ENCODE data around the gene SCRT2. TPM values are rescaled to one million over a fixed set of nuclear protein-coding genes. Genes with fewer than 3 reads are reported as not detected.

Gene SCRT2
- total RNA-seq, 4 donors from 2014 or later: not detected

DNA sequence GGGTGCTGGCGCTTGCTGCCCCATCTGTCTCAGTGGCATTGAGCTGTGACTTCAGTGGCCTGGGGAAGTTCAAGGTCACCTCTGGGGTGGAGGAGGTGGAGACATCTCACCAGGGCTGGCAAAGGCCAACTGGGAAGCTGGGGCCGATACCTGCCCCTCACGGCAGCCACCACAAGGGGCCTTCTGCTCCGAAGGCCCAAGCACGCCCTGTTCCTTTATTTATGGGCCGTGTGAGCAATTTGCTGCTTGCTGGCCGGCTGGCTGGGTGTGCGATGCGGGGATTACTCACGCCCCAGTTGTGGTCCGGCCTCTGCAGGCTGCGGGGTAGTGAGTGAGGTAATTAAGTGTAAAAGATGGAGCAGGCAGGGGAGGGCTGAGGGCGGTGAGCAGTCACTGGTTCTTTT, 13.2 kb upstream of the SCRT2 start:
- no peaks in the 10 kb centered on the region for H3K9me3 ChIP-seq
- intact Hi-C loops (cut with DNase I): no loop called here
- H3K27me3 ChIP-seq: peaks cover 0 to 70% (median 3%) of the 10 kb centered on the region in 4 donors
- H3K4me1 ChIP-seq: no peaks in the 10 kb centered on the region
- no peak overlapping the region for H3K4me3 ChIP-seq
- 14% methylated on average over 12 of the region's 13 CpGs for WGBS
- H3K27ac ChIP-seq (replicated peaks in 1 of 4): no peak overlapping the region
- TF ChIP-seq, protein P1, sequence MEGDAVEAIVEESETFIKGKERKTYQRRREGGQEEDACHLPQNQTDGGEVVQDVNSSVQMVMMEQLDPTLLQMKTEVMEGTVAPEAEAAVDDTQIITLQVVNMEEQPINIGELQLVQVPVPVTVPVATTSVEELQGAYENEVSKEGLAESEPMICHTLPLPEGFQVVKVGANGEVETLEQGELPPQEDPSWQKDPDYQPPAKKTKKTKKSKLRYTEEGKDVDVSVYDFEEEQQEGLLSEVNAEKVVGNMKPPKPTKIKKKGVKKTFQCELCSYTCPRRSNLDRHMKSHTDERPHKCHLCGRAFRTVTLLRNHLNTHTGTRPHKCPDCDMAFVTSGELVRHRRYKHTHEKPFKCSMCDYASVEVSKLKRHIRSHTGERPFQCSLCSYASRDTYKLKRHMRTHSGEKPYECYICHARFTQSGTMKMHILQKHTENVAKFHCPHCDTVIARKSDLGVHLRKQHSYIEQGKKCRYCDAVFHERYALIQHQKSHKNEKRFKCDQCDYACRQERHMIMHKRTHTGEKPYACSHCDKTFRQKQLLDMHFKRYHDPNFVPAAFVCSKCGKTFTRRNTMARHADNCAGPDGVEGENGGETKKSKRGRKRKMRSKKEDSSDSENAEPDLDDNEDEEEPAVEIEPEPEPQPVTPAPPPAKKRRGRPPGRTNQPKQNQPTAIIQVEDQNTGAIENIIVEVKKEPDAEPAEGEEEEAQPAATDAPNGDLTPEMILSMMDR (IDR thresholded peaks at IDR 0.05): no peak
- TF ChIP-seq EP300 (IDR thresholded peaks at IDR 0.05) (no peak), POLR2A (IDR thresholded peaks at IDR 0.05; ENCODE audit: low read depth) (no peak), POLR2AphosphoS5 (IDR thresholded peaks at IDR 0.05) (no peak)
- DNase-seq (ENCODE audit: extremely low spot score): no peak
- H3K36me3 ChIP-seq: no peaks in the 10 kb centered on the region

DNA sequence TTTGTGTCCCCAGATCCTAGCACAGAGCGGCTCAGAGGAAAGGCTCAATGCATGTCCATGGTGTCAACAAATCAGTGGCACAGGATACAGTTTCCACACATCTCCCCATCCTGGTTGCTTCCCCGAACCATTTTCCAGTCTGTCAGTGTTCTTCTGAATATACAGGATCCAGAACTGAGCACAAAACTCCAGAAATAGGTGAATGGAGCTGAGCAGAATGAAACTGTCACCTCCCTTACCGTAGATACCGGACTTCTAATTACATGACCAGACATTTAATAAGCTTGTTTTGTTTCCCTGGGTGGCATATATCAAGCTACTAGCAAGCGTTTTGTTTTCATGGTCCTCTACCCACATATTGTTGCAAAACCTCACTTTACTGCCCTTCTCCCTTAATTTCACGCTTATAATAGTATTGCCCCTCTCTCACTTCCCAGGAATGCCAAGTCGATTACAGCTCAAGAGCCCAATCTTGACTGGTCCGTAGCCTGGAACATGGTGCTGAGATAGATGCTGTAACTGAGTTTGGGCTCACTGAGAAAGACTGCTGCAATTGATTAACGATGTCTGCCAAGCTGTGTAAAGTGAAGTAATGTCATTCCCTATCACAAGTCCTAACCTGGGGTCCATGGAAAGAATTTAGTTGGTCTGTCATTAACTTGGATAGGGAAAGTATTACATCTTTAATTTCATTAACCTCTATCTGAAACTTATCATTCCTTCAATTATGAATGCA, 12.0 kb upstream of the SCRT2 start:
- no peak for DNase-seq (ENCODE audit: extremely low spot score)
- Histone ChIP-seq H3K27me3 (peaks cover 0 to 82% (median 6%) of the 10 kb centered on the region in 4 donors), H3K4me3 (no peak overlapping the region), H3K36me3 (no peaks in the 10 kb centered on the region), H3K9me3 (no peaks in the 10 kb centered on the region), H3K27ac (replicated peaks in 1 of 4) (no peak overlapping the region), H3K4me1 (no peaks in the 10 kb centered on the region)
- intact Hi-C loops (cut with DNase I): no loop called here
- 61% methylated on average over 9 of the region's 9 CpGs for WGBS
- TF ChIP-seq POLR2A (IDR thresholded peaks at IDR 0.05; ENCODE audit: low read depth) (no peak), POLR2AphosphoS5 (IDR thresholded peaks at IDR 0.05) (no peak)

DNA sequence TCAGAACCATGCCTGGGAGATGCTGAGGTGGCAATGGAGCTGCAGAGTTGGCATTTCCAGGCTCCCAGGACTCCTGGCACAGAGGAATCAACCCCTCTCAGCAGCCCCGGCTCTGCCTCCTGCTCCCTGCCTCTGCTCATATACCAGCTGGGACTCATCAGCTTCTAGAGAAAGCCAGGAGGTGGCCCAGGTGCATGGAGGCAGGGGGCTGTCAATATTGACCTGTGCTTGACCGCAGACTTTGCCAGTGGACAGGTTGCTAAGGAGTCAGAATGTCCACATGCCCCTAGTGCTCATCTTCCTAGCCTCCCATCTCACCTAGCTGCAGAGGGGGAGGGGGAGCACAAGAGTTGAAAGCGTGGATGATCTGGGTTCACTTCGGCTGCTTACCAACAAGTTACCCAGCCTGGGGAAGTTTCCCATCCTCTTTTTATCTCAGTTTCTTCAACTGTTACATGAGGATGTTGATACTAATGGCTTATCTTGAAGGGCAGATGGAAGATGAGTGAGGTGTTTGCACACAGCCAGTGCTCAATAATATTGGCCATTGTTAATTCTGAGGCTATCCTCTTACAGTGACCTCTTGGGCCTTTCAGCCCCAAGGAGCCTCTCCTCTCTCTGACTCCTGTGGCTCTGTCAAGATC, 9.2 kb upstream of the SCRT2 start:
- no peak for DNase-seq (ENCODE audit: extremely low spot score)
- H3K9me3 ChIP-seq: no peaks in the 10 kb centered on the region
- H3K27ac ChIP-seq (replicated peaks in 1 of 4): no peak overlapping the region
- intact Hi-C loops (cut with DNase I): no loop called here
- peaks cover 0 to 98% (median 7%) of the 10 kb centered on the region in 4 donors for H3K27me3 ChIP-seq
- no peak for TF ChIP-seq POLR2A (IDR thresholded peaks at IDR 0.05; ENCODE audit: low read depth)
- TF ChIP-seq, protein P1 (IDR thresholded peaks at IDR 0.05): no peak
- TF ChIP-seq POLR2AphosphoS5 (IDR thresholded peaks at IDR 0.05): no peak
- no peak for TF ChIP-seq EP300 (IDR thresholded peaks at IDR 0.05)
- H3K4me3 ChIP-seq: no peak overlapping the region
- WGBS: 58% methylated on average over 3 of the region's 4 CpGs
- H3K4me1 ChIP-seq: no peaks in the 10 kb centered on the region
- H3K36me3 ChIP-seq: no peaks in the 10 kb centered on the region

DNA sequence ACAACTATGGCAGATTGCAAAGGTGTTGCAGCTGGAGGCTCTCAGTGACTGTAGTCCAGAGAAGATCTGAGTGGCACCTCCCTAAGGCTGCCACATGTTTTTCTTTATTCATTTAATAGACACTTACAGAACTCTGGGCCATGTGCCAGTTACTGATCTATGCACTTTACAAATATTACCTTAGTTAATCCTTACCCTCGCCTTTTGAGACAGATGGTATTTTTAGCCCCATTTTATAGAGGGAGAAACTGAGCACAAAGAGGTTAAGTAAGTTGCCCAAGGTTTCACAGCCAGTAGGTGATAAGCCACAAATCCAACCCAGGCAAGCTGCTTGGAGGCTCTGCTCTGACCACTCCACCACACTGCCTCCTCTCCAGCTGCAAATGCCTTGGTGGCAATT, 6.5 kb upstream of the SCRT2 start:
- Histone ChIP-seq H3K4me1 (peaks cover 0 to under 1% (median 0%) of the 10 kb centered on the region in 4 donors), H3K9me3 (no peaks in the 10 kb centered on the region), H3K27ac (replicated peaks in 1 of 4) (no peak overlapping the region), H3K36me3 (no peaks in the 10 kb centered on the region), H3K4me3 (no peak overlapping the region), H3K27me3 (peaks cover 0 to 99% (median 16%) of the 10 kb centered on the region in 4 donors)
- intact Hi-C loops (cut with DNase I): no loop called here
- 57% methylated on average over 1 of the region's 1 CpG for WGBS
- DNase-seq (ENCODE audit: extremely low spot score): no peak
- TF ChIP-seq, protein P1 (IDR thresholded peaks at IDR 0.05): no peak
- TF ChIP-seq POLR2A (IDR thresholded peaks at IDR 0.05; ENCODE audit: low read depth) (no peak), EP300 (IDR thresholded peaks at IDR 0.05) (no peak), POLR2AphosphoS5 (IDR thresholded peaks at IDR 0.05) (no peak)

DNA sequence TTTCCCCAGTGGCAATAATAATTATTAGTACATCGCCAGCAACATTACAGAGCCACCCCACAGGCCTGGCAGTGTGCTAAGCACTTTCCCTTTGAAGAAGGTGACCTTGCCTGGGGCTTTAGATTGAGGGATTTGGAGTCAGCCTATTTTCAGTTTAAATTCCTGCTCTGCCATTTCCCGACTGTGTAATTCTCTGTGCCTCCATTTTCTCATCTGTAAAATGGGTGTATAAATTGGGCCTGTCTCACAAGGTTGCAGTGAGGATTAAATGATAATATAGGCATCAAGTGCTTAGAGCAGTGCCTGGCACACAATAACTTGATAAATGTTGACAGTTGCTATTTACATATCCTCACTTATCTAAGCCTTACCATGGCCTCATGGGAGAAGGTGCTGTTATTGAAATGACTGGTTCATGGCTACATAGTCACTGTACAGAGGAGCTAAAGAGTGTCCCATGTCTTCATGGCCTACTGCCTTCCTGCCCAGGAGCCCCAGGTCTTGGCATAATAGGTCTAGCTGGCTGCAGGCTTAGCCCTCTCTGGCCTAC, 5.1 kb upstream of the SCRT2 start:
- H3K27me3 ChIP-seq: peaks cover 0 to 95% (median 18%) of the 10 kb centered on the region in 4 donors
- WGBS: 87% methylated on average over 2 of the region's 2 CpGs
- no peaks in the 10 kb centered on the region for H3K36me3 ChIP-seq
- H3K9me3 ChIP-seq: no peaks in the 10 kb centered on the region
- H3K4me1 ChIP-seq: peaks cover 12 to 14% (median 13%) of the 10 kb centered on the region in 4 donors
- no peak overlapping the region for H3K27ac ChIP-seq (replicated peaks in 1 of 4)
- no peak for DNase-seq (ENCODE audit: extremely low spot score)
- TF ChIP-seq EP300 (IDR thresholded peaks at IDR 0.05) (no peak), POLR2A (IDR thresholded peaks at IDR 0.05; ENCODE audit: low read depth) (no peak), POLR2AphosphoS5 (IDR thresholded peaks at IDR 0.05) (no peak)
- TF ChIP-seq, protein P1 (IDR thresholded peaks at IDR 0.05): no peak
- H3K4me3 ChIP-seq: no peak overlapping the region
- intact Hi-C loops (cut with DNase I): no loop called here

Data from esophagus muscularis mucosa (tissue), 4 donors.